GM21737 (cell line): ENCODE measurements around the gene RAN.

Source experiments
- ATAC-seq: cut with Tn5 transposase; IDR thresholded peaks from one replicate; pipeline ENCODE4 v1.9.1; 2021; ENCODE audit warnings: mild to moderate bottlenecking, moderate library complexity; ENCODE audit not compliant: unreplicated experiment

RAN gene

GRCh38 chr12:130925666-130926015 is 53.8 kb downstream of the RAN start:
- no peak for ATAC-seq
